Activated T-helper 1 cell treated with Interleukin-2 at 50 U/mL for 16 hours (primary cell): Measurements from ENCODE around the gene GDPGP1.
"Not testable (repeated sequence)": the region's sequence is repeated elsewhere in the genome, so short reads cannot be mapped to it uniquely, and the experiment has no call there.

Experiments
- DNase-seq: peaks from one replicate; pipeline ENCODE4 v3.0.0-alpha.2; 2020; ENCODE audit warnings: low read depth

GDPGP1 gene

GRCh38 chr15:90225504-90226234, 8.3 kb upstream of the GDPGP1 start:
- no peak for DNase-seq

GRCh38 chr15:90227336-90227735, 6.7 kb upstream of the GDPGP1 start:
- DNase-seq = no peak

- no peak for DNase-seq
These were observed 5.9 kb upstream of the GDPGP1 start for GRCh38 chr15:90227816-90228772.

- DNase-seq = no peak
These were observed 5.0 kb upstream of the GDPGP1 start for GRCh38 chr15:90228960-90229359.

- no peak for DNase-seq
These were observed 3.9 kb upstream of the GDPGP1 start for GRCh38 chr15:90230071-90230494.

- DNase-seq = no peak
These were observed 3.4 kb upstream of the GDPGP1 start for GRCh38 chr15:90230610-90231009.

- DNase-seq = peak; percentile 68
These were observed 2.7 kb upstream of the GDPGP1 start for GRCh38 chr15:90231028-90232017.

- no peak for DNase-seq
These were observed 1.8 kb upstream of the GDPGP1 start for GRCh38 chr15:90232196-90232595.

- DNase-seq = no peak
These were observed 1.0 kb upstream of the GDPGP1 start for GRCh38 chr15:90232941-90233386.

GRCh38 chr15:90233387-90234095, 468 bp upstream of the GDPGP1 start, which contains the start of gene CIB1:
CIB1 (minus strand) TSS chr15:90233941; CDS start chr15:90233885, 56 bp downstream.
- DNase-seq = peak; percentile 38

GRCh38 chr15:90239371-90239770, 5.4 kb downstream of the GDPGP1 start:
- DNase-seq = no peak

GRCh38 chr15:90240856-90241255, 6.8 kb downstream of the GDPGP1 start:
- no peak for DNase-seq

GRCh38 chr15:90241343-90242192, 7.6 kb downstream of the GDPGP1 start:
- no peak for DNase-seq

- DNase-seq = no peak
These were observed 10.1 kb downstream of the GDPGP1 start for GRCh38 chr15:90243943-90244639.

GRCh38 chr15:90248789-90249202, 14.8 kb downstream of the GDPGP1 start:
- no peak for DNase-seq

- peak; percentile 52 for DNase-seq
These were observed 15.3 kb downstream of the GDPGP1 start, which contains the start of gene TTLL13 for GRCh38 chr15:90249203-90249863. TTLL13 (plus strand) TSS chr15:90249556; CDS start chr15:90250631, 1,075 bp downstream.

GRCh38 chr15:90257776-90258175, 23.8 kb downstream of the GDPGP1 start:
- no peak for DNase-seq

- no peak for DNase-seq
These were observed 25.5 kb downstream of the GDPGP1 start for GRCh38 chr15:90259524-90259923.

- DNase-seq = not testable (repeated sequence)
These were observed 26.7 kb downstream of the GDPGP1 start for GRCh38 chr15:90260731-90261130.
